Fibroblast of peridontal ligament (primary cell): ENCODE measurements around the gene GPSM3.
"Not testable (repeated sequence)": the region's sequence is repeated elsewhere in the genome, so short reads cannot be mapped to it uniquely, and the experiment has no call there.

Experiments
- DNase-seq: peaks from one replicate; pipeline ENCODE4 v3.0.0-alpha.2; 2010; ENCODE audit errors: extremely low read depth

The GPSM3 gene

DNA sequence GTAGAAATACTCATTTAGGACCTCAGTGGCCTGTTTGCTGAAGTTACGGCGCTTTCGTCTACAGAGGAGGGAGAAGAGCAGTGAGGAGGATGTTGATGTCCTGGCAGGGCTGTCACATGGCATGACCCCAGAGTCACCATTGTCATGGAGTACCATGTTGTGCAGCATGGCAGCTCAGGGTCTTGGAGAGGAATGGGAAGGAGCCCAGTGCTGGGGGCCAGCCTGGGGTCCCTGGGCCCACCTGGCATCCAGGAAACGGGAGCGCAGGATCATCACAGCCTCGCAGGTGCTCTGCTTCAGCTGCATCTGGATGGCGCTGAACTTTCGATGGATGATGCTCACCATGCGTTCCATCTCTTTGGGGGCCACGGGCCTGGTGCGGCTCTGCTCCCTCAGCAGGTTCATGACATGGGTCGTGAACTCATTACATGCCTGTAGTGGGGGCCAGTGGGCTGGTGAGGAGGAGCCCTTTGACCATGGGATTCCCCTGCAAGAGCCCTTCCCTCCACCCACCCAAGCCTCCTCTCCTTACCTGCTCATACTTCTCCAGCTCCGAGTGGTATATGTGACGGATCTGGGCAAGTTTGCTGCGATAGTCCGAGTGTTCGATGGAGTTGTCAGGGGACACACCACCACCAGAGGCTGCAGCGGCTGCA, 4.6 kb downstream of the GPSM3 start:
- not testable (repeated sequence) for DNase-seq

DNA sequence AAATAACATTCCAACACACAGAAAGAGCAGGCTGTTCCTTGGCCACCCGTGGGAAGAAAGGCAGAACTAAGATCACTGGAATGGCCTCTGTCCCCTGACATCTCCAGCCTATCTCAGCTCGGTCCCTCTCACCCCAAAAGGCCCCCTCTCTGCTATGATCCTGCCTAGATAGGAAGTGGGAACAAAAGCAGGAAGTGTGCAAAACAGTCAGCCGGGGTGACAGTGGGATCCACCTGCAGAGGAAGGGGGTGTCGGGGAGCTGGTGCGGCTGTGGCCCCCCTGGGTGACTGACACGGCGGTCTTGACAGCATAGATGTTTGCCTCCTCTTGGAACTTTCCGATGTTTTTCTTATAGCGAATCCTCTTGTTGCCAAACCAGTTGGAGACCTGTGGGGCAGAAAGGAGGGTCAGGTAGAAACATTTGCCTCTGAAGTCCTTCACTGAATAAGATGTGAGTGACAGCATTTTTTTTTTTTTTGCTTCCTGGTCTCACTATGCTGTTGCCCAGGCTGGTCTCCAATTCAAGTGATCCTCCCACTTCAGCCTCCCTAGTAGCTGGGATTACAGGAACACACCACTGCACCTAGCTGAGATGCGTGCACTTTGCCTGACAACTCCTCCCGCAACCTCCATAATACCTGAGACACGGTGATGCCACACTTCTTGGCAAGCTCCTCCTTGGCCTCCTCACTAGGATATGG, 5.3 kb downstream of the GPSM3 start:
- DNase-seq = no peak

DNA sequence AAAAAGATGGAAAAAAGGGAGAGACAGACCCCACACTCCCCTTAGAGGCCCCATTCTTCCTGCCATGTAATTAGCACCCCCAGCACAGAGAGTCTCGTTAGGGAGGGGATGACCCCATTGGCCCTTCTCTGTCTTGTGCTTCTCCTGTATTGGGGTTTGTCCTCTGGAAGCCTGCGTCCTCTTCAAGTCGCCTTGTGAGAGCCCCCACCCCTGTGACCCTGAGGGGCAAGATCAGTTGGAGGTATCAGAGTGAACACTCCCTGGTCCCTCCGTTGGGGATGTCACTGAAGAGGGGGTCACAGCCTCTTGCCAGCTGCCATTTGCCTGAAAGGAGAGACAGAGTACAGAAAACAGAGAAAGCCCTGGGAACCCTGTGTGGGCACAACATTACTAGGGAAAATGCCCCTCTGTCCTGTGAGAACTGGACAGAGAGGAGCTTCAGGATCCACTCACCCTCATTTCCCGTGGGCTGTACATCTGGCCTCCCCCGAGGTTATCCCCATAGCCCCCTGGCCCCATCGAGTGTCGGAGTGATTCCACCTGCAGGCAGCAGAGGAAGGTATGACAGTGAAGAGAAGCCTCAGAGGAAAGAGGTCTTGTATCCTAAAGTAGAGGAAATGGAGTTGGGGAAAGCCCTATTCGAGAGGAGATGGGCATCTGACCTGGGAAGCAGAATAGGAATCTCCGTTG, 6.1 kb downstream of the GPSM3 start:
- DNase-seq = not testable (repeated sequence)

DNA sequence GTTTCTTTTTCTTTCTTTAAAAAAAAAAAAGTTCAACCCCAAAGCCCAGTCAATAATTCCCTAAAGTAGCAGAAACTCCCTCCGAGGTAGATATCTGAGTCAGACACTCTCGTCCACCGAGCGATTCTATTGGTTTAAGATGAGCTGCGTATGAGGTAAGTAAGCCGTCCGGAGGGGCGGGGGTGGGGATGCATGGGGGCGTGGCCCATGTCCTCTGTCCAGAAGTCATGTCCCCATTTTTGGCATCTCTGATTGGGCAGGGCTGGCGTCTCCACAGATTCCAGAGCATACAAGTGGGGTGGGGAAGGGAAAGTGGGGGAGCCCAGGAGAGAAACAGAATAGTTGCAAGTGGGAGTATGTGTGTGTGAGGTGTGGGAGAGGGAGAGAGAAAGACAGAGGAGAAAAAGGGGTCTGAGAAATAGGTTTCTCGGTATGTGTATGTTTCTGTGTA, 6.7 kb downstream of the GPSM3 start:
- DNase-seq = peak; percentile 87

DNA sequence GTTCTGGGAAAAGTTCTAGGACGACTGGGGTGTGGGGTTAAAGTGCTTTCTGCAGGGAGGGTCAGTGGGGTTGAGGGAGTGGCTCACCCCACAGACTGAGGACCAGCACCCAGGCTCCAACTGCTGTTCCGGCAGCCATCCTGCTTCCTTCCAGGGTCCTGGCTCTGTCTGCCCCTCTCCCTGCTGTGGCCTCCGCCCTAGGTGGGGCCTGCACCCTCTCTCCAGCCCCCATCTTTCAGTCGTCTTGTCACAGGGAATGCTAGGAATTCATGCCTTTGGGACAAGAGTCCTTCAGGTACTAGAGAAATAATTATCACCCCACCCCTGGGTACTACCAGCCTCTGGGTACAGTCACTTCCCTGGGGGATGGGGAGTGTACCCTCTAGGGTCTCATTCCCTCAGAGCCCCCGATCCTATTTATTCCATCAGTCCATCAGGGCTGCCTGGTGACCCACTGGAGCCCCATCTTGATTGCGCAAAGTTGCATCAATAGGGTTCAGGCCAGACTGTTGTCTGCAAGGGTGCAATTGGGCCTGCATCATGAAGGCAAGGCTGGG, 8.3 kb downstream of the GPSM3 start, which contains the start of gene AGER:
TSS of gene AGER (minus strand) at position 170 of the 557 bp plus-strand sequence. CDS start at position 139, 31 bp downstream.
- DNase-seq = no peak

DNA sequence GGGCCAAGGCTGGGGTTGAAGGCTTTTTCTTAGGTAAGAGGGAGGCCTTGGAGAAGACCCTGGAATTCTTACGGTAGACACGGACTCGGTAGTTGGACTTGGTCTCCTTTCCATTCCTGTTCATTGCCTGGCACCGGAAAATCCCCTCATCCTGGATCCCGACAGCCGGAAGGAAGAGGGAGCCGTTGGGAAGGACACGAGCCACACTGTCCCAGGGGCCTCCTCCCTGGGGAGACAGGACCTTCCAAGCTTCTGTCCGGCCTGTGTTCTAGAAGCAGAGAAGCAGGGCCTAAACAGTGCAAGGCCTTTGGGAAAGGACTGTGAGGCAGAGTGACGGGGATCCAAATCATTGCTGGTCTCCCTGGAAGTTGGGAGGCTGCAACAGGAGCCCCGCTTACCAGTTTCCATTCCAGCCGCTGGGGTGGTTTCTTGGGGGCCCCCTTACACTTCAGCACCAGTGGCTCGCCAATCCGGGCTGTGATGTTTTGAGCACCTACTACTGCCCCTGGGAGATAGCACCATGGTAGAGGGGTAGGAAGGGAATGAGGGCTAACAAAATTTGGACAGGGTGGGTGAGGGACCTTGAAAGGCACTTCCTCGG, 8.9 kb downstream of the GPSM3 start:
- DNase-seq = no peak

DNA sequence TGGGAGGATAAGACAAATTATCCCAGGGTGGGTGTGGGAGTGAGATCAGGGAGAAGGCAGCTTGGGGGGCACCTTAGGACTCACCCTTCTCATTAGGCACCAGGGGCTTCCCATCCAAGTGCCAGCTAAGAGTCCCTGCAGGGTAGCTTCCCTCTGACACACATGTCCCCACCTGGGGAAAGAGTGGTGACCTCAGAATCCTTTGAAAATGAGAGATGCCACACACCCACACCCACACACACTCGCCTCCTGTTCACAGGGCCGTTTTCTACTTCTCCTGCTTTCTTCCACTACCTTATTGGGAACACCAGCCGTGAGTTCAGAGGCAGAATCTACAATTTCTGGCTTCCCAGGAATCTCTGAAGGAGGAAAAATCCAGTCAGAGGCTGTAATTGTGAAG, 9.4 kb downstream of the GPSM3 start:
- DNase-seq = no peak

DNA sequence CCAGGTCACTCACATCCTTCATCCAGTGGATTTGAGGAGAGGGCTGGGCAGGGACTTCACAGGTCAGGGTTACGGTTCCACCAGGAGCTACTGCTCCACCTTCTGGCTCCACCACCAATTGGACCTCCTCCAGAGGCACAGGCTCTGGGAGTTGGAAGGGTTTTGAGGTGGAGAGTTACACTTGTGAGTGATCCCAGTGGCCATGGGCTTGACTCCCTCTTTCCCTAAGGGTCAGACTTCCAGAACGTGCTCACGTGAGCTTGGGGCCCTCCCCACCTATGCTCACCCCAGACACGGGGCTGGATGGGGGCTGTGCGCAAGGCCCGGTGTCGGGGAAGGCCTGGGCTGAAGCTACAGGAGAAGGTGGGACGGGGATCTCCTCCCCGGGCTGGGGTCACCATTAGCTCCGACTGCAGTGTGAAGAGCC, 9.9 kb downstream of the GPSM3 start:
- no peak for DNase-seq

DNA sequence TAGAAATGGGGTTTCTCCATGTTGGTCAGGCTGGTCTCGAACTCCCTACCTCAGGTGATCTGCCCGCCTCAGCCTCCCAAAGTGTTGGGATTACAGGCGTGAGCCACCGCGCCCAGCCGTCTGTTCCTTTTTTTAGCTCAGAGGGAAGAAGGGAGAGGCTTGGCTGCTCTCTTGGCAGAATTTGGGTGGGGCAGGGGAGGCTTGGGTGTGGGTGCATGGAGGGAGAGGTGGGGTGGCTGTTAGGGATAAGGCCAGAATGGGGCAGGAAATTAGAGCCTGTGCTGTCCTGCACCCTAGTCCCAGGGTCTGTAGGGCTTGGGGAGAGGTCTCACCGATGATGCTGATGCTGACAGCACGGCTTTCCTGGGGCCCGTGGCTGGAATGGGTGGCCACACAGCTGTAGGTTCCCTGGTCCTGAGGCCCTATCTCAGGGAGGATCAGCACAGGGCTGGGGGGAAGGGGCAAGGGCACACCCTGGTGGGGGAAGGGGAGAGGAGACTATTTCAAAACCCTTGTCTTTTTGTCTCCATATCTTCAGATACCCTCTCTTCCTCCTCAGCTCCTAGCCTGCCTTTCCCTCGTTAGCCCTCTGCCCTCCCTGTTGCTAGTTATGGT, 10.4 kb downstream of the GPSM3 start:
- no peak for DNase-seq

DNA sequence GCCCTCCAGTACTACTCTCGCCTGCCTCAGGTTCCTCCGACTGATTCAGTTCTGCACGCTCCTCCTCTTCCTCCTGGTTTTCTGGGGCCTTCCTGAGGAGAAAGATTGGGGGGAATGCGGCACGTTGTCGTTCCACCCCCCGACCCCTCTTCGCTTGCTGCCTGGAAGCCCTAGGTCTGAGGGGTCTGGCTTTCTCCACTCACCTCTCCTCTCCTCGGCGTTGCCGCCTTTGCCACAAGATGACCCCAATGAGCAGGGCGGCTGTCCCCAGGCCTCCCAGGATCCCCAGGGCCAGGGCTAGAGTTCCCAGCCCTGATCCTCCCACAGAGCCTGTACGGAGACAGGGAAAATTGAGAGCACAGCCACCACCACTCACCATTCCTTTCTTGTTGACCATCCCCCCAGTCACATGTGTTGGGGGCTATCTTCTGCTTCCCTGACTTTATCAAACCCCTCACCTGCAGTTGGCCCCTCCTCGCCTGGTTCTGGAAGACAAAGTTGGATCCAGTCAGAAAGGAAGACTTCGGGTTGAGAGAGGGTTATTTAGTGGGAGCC, 11.2 kb downstream of the GPSM3 start:
- DNase-seq = no peak

DNA sequence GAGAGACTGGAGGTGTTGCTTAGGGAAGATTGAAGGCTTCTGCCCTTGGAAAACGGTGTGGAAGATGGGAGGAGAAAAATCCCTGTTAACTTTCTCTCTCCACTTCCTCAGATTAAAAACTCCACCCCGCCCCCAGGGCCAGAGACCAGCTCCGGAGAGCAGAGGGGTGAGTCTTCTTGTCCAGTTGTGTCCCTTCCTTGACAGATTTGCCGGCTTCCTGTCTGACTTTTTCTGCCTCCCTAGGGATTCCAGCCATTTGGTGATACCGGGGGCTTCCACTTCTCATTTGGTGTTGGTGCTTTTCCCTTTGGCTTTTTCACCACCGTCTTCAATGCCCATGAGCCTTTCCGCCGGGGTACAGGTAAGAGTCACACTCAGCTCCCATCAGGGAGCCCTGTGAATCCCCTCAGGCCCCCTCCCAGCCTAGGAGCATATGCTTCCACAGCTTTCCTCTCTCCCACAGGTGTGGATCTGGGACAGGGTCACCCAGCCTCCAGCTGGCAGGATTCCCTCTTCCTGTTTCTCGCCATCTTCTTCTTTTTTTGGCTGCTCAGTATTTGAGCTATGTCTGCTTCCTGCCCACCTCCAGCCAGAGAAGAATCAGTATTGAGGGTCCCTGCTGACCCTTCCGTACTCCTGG, 12.6 kb downstream of the GPSM3 start:
- no peak for DNase-seq

DNA sequence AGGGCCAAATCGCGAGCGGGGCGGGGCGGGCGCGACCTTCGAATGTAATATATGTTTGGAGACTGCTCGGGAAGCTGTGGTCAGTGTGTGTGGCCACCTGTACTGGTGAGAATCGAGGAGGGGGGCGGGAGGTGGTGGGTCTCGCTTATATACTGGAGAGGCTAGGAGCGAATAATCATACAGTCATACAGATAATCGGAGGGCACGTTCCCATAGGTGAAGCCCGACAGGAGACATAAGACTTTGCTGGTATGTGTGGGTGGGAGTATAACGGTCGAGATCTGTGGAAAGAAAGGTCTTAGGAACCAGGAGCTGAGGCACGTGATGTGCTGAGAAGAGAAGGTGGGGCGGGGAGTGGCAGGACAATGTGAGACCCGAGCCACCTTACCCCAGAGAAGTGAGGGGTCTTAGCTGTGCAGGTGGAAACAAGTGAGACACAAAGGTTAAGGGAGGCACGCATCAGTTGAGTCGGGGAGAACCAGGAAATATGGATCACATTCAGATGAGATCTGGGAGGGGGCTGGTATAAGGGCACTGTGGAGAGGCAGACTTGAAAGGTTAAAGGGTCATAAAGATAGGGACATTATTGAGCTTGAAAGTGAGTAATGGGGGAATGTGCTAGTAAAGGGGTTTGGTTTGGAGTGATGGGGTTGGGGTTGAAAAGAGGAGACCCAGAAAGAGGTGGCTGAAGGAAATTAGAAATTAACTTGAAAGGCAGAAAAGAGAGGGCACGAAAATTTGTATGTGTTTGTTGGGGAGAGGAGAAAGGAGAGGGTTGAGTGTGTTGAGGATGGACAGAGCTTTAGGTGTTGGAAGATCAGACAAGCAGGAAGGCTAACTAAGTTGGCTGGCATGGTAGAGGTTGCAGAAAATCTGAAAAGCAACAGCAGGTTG, 13.6 kb downstream of the GPSM3 start:
- DNase-seq = no peak

DNA sequence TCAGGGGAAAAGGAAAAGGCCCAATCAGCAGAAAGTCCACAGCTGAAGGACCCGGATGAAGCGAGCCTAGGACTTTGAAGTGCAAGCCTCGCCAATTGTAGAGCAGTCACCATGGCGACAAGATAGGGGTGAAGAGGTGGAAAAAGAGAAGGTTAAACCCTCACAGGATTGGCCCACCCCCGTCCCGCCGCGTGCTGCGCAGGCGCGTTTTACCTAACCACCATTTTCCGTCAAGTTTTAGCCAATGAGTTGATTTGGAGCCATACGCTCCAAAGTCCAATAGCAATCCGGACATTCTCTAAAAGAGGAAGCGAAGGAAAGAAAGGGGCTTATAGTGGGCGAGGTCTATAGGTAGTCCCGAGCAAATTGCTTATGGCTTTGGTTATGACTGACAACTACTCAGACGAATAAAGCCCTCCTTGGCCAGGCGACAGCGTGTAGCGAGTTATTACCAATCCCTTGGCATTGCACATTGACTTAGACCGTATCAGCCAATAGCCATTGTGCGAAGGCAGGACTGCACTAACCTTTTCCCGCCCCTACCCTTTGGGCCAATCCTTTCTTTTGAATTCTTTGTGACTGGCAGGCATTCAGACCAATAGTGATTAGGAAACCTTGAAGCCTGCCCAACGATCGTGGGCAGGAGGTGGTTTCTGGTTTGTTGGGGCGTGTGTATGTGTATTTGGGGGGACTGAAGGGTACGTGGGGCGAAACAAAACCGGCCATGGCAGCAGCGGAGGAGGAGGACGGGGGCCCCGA, 14.5 kb downstream of the GPSM3 start, which contains the start of gene RNF5:
TSS of gene RNF5 (plus strand) at position 618 of the 759 bp plus-strand sequence. CDS start at position 725, 107 bp downstream.
- DNase-seq = peak; percentile 100

DNA sequence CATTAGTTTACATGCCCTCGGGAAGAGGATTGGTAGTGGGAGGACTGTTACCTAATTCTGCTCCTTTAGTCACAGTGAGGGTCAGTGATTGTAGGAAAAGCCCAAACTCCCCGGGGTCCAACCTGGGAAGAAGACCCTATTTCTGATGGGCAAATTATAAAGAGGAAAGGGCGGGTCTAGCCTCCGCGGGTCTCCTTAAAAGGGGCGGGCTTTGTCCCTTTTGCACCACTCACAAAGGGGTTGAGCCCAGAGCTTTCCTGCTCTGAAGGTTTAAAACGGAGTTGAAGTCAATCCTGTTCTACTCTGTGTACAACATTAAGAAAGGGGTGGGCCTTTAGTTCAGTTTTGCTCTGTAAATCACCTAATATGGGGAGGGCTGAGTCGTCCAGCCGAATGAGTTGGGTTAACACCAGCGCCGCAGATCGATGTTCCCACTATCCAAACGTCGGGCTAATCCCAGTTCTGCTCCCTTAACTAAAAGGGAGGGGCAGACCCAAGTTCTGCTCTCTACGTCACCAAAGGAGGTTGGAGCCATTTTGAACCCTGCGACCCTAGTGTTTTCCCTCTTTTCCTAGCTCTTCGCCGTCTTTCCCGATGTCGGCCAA, 15.2 kb downstream of the GPSM3 start:
- DNase-seq = no peak

DNA sequence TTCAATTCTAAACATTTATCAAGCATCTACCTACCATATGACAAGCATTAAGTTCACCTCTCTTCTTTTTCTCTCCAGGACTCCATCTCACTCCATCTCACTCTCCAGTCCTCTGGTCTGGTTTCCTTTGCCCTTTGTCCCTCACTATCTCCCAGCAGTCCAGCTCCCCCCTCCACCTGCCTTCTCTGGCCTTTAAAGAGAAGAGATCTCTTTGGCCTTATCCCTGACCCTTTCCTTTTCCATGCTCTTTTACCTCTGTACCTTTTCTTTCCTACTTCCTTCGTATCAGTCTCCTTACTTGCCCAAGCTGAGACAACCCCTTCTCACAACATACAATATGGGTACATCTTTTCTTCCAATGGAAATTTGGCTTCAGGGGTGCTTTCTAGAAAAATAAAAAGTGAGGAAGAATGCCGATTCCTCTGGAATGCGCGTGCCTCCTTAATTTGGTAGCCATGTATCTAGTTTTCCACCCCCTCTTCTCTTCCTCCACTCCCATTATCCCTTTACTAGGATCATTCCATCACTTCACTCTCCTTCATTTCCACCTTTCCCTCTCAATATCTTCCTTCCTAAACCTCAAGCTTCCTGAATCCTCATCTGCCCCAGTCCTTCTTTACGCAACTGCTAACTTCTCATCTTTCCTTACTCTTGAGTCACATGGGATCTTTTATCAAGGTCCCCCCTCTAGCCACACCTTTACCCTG, 15.8 kb downstream of the GPSM3 start:
- DNase-seq = peak; percentile 61

DNA sequence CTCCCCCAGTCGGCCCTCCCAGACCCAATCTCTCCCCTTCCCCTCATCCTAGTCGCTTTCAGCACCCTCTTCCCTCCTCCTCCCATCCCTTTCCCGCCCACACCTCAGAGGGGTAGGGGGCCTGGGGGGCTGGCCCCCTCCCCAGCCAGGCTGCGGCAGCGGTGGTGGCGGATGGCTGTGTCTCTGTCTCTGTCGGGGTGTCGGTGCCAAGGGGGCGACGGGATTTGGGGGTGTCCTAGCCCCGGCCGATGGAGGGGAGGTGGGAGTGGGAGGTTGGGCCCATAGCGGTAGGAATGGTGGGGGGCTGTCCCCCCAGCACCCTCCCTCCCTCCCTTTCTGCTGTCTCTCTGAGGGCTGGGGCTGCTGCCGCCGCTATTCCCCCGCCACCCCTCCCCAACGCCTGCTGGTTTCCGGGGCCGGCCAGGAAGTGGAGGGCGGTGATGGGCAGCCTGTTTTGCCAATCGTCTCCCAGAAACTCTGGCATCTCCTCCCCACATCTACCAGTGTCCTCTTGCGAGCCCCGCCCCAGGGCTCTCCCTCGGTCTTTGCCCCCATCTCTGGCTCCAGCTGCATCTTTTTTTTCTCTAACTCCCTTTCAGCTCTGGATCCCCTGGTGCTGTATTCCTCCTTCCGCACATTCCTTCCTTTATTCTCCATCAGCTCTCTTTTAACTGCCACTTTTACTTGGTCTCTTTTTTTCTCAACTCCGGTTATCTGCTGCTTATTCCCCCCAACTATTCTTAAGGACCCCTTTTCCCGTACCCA, 16.6 kb downstream of the GPSM3 start, which contains the start of gene AGPAT1:
TSS of gene AGPAT1 (minus strand) at position 374 of the 765 bp plus-strand sequence. CDS start 4,588 bp downstream, outside the sequence.
- DNase-seq = peak; percentile 97

DNA sequence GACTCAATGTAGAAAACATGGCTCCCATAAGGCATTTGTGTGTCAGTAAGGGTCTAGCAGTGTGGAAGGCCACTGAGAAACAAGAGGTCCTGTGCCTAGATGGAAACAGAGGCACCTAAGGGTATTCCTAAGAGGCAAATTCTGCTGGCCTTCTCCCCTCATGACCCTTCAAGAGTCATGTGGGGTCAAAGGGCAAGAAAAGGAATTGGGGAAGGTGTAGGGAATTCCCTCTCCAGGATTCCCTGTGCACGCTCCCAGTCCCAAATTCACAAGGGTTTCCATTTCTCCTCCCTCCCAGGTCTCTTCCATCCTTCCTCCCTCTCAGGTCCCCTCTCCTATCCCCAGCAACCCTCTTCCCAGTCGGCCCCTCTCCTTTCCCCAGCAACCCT, 17.1 kb downstream of the GPSM3 start:
- no peak for DNase-seq
